H1 (cell line): ENCODE measurements around the gene GBF1. TPM values are rescaled to one million over a fixed set of nuclear protein-coding genes. Genes with fewer than 3 reads are reported as not detected.

Experiments used
- CTCF ChIA-PET: fragments of 300-600 bp; sonication (Branson Sonifier 250); formaldehyde crosslinking; loops from one replicate; lab custom pipeline; 2021; ENCODE audit not compliant: partially characterized antibody; lab: Charles Lee
- POLR2A ChIA-PET: fragments of 300-600 bp; sonication (Branson Sonifier 250); formaldehyde crosslinking; loops from one replicate; lab custom pipeline; 2021; ENCODE audit warnings: inconsistent platforms; ENCODE audit not compliant: partially characterized antibody; lab: Charles Lee
- DNase-seq, 2 experiments: peaks; one replicate each; pipeline versions ENCODE4 v3.0.0 to v3.0.0-alpha.2; 2010 to 2022; ENCODE audit warnings: low spot score in 2 of 2, low read depth in 1 of 2, mixed read lengths in 1 of 2
- FAIRE-seq: peaks from 2 replicates; lab custom pipeline; 2011; peaks lifted over from hg19 to GRCh38; lab: Jason Lieb, UNC
- H2AFZ ChIP-seq: 2 replicates; pipeline ENCODE4 v1.8.1; 2012; ENCODE audit warnings: low read length, inconsistent platforms
- H2AK5ac ChIP-seq: 2 replicates; pipeline ENCODE4 v1.6.1; 2013; ENCODE audit warnings: low read depth, low read length
- H2BK120ac ChIP-seq: replicated peaks from 2 replicates; pipeline ENCODE3; 2013; ENCODE audit warnings: low read depth, low read length, inconsistent platforms
- H2BK12ac ChIP-seq: 2 replicates; pipeline ENCODE4 v1.6.1; 2013; ENCODE audit warnings: low read depth, low read length
- H2BK15ac ChIP-seq: 2 replicates; pipeline ENCODE4 v1.6.1; 2013; ENCODE audit warnings: low read length
- H2BK20ac ChIP-seq: 2 replicates; pipeline ENCODE4 v1.6.1; 2013; ENCODE audit warnings: low read length
- H2BK5ac ChIP-seq: 2 replicates; pipeline ENCODE4 v1.6.1; 2013; ENCODE audit warnings: low read depth, low read length
- H3K14ac ChIP-seq: 2 replicates; pipeline ENCODE4 v1.6.1; 2013; ENCODE audit warnings: inconsistent platforms; ENCODE audit not compliant: insufficient read length
- H3K18ac ChIP-seq: 2 replicates; pipeline ENCODE4 v1.6.1; 2013; ENCODE audit warnings: low read length; ENCODE audit errors: extremely low read depth
- H3K23ac ChIP-seq: 2 replicates; pipeline ENCODE4 v1.6.1; 2013; ENCODE audit warnings: inconsistent platforms; ENCODE audit not compliant: insufficient read length
- H3K23me2 ChIP-seq: 2 replicates; pipeline ENCODE4 v1.6.1; 2013; ENCODE audit warnings: low read depth, low read length
- H3K27ac ChIP-seq: 2 replicates; pipeline ENCODE4 v1.6.1; 2011; ENCODE audit warnings: low read depth, low read length, inconsistent platforms
- H3K27me3 ChIP-seq, 4 experiments: replicated peaks in 1 of 4; 1 replicate in 1 of 4; 2 replicates in 3 of 4; pipeline versions ENCODE4 v1.6.1 to v1.8.1; 2011 to 2013; ENCODE audit warnings: low read length in 3 of 4, mild to moderate bottlenecking in 3 of 4, inconsistent platforms in 2 of 4, mixed read lengths in 2 of 4, moderate library complexity in 1 of 4; ENCODE audit not compliant: control insufficient read depth in 3 of 4, insufficient read depth in 3 of 4; ENCODE audit errors: extremely low read depth in 1 of 4
- H3K36me3 ChIP-seq, 4 experiments: 2 replicates each; pipeline versions ENCODE4 v1.6.1 to v1.8.1; 2011 to 2013; ENCODE audit warnings: mild to moderate bottlenecking in 4 of 4, low read length in 3 of 4, moderate library complexity in 2 of 4, control low read depth in 1 of 4, inconsistent platforms in 1 of 4; ENCODE audit not compliant: insufficient read depth in 4 of 4, control insufficient read depth in 2 of 4
- H3K4ac ChIP-seq: replicated peaks from 2 replicates; pipeline ENCODE3; 2013; ENCODE audit warnings: low read length, low read depth, mixed read lengths, inconsistent platforms; ENCODE audit not compliant: insufficient read length
- H3K4me1 ChIP-seq, 4 experiments: replicated peaks in 1 of 4; 1 replicate in 1 of 4; 2 replicates in 3 of 4; pipeline versions ENCODE4 v1.6.1 to v1.8.1; 2011 to 2013; ENCODE audit warnings: low read length in 3 of 4, inconsistent platforms in 2 of 4, mixed read lengths in 1 of 4; ENCODE audit not compliant: insufficient read depth in 4 of 4, control insufficient read depth in 3 of 4
- H3K4me2 ChIP-seq, 2 experiments: 2 replicates each; pipeline versions ENCODE4 v1.6.1 to v1.8.1; 2011 to 2013; ENCODE audit warnings: low read depth in 2 of 2, low read length in 2 of 2, control low read depth in 1 of 2, inconsistent platforms in 1 of 2, mild to moderate bottlenecking in 1 of 2; ENCODE audit not compliant: insufficient read depth in 1 of 2
- H3K4me3 ChIP-seq, 4 experiments: fragments of 200-600, 300-600 bp in 1 of 4; sonication (generic), shearing (Covaris generic), sonication (Bioruptor Twin) in 1 of 4; 2 replicates each; pipeline versions ENCODE4 v1.5.1 to v1.8.1; 2011 to 2016; ENCODE audit warnings: low read length in 4 of 4, low read depth in 3 of 4, control low read depth in 2 of 4, inconsistent platforms in 2 of 4, mild to moderate bottlenecking in 2 of 4, mixed read lengths in 1 of 4, moderate library complexity in 1 of 4; ENCODE audit not compliant: insufficient read depth in 2 of 4; ENCODE audit errors: extremely low read depth in 1 of 4
- H3K56ac ChIP-seq: replicated peaks from 2 replicates; pipeline ENCODE3; 2013; ENCODE audit warnings: low read depth, mild to moderate bottlenecking, mixed read lengths, low read length, inconsistent platforms; ENCODE audit not compliant: insufficient read length
- H3K79me1 ChIP-seq: 2 replicates; pipeline ENCODE4 v1.6.1; 2013; ENCODE audit warnings: low read depth, low read length, control low read depth
- H3K79me2 ChIP-seq, 2 experiments: 2 replicates each; pipeline versions ENCODE4 v1.6.1 to v1.8.1; 2012 to 2013; ENCODE audit warnings: low read length in 2 of 2, mild to moderate bottlenecking in 2 of 2, inconsistent platforms in 1 of 2; ENCODE audit not compliant: insufficient read depth in 2 of 2, control insufficient read depth in 1 of 2
- H3K9ac ChIP-seq, 4 experiments: replicated peaks in 1 of 4; 1 replicate in 1 of 4; 2 replicates in 3 of 4; pipeline versions ENCODE4 v1.6.1 to v1.8.1; 2011 to 2013; ENCODE audit warnings: low read depth in 3 of 4, low read length in 3 of 4, control low read depth in 2 of 4, mild to moderate bottlenecking in 2 of 4, moderate library complexity in 2 of 4, inconsistent platforms in 1 of 4; ENCODE audit errors: extremely low read depth in 1 of 4
- H3K9me3 ChIP-seq, 2 experiments: 2 replicates each; pipeline versions ENCODE4 v1.6.1 to v1.8.1; 2012 to 2013; ENCODE audit warnings: mild to moderate bottlenecking in 2 of 2, moderate library complexity in 2 of 2, control low read depth in 1 of 2, inconsistent platforms in 1 of 2, low read depth in 1 of 2, low read length in 1 of 2, mixed read lengths in 1 of 2; ENCODE audit not compliant: insufficient read depth in 2 of 2
- H4K20me1 ChIP-seq, 2 experiments: replicated peaks in 1 of 2; 2 replicates each; pipeline versions ENCODE3 to v1.8.1; 2011 to 2013; ENCODE audit warnings: inconsistent platforms in 2 of 2, low read length in 2 of 2, mild to moderate bottlenecking in 1 of 2; ENCODE audit not compliant: insufficient read depth in 2 of 2, control insufficient read depth in 1 of 2
- H4K5ac ChIP-seq: 2 replicates; pipeline ENCODE4 v1.6.1; 2013; ENCODE audit warnings: low read length, low read depth, mixed read lengths, inconsistent platforms; ENCODE audit not compliant: insufficient read length
- H4K8ac ChIP-seq: 2 replicates; pipeline ENCODE4 v1.8.0; 2013; ENCODE audit warnings: mild to moderate bottlenecking, moderate library complexity, low read length, inconsistent platforms; ENCODE audit not compliant: insufficient read depth; ENCODE audit errors: extremely low read depth
- H4K91ac ChIP-seq: replicated peaks from 2 replicates; pipeline ENCODE3; 2013; ENCODE audit warnings: low read length, mixed read lengths, inconsistent platforms; ENCODE audit not compliant: insufficient read length
- ASH2L ChIP-seq: fragments of 200-600, 300-600 bp; sonication (generic); IDR thresholded peaks from one replicate; pipeline ENCODE4 v1.7.1; 2017; ENCODE audit warnings: low read length
- CBX5 ChIP-seq: fragments of 300-800, 300-1000 bp; sonication (generic); IDR thresholded peaks from 2 replicates; pipeline ENCODE4 v1.7.1; 2016; ENCODE audit warnings: antibody characterized with exemption, low read length, low read depth
- CHD1 ChIP-seq: IDR thresholded peaks from 2 replicates; pipeline ENCODE4 v1.6.1; 2012; ENCODE audit warnings: low read depth, low read length, improper control_type of control experiment
- CHD2 ChIP-seq: IDR thresholded peaks from 2 replicates; pipeline ENCODE4 v1.6.1; 2012; ENCODE audit warnings: low read length, improper control_type of control experiment
- EZH2 ChIP-seq: fragments of 200-600 bp; sonication (generic); IDR thresholded peaks from 2 replicates; pipeline ENCODE4 v1.7.1; 2012; ENCODE audit warnings: low read depth, mild to moderate bottlenecking, moderate library complexity, low read length, inconsistent platforms; ENCODE audit not compliant: severe bottlenecking
- FOSL1 ChIP-seq: IDR thresholded peaks from 2 replicates; pipeline ENCODE4 v1.6.1; 2011; ENCODE audit warnings: mild to moderate bottlenecking, low read depth, low read length, moderate library complexity; ENCODE audit not compliant: insufficient read depth
- GTF2F1 ChIP-seq: IDR thresholded peaks from 2 replicates; pipeline ENCODE4 v1.6.1; 2012; ENCODE audit warnings: low read depth, low read length, improper control_type of control experiment, borderline replicate concordance
- NANOG ChIP-seq: IDR thresholded peaks from 2 replicates; pipeline ENCODE4 v1.6.1; 2011; ENCODE audit warnings: low read length, low read depth, mild to moderate bottlenecking, inconsistent platforms; ENCODE audit not compliant: insufficient read depth, poor library complexity, severe bottlenecking
- POU5F1 ChIP-seq: IDR thresholded peaks from 2 replicates; pipeline ENCODE4 v1.6.1; 2011; ENCODE audit warnings: low read depth, mild to moderate bottlenecking, low read length, moderate library complexity
- RNF2 ChIP-seq: fragments of 200-900, 300-1000 bp; sonication (generic); IDR thresholded peaks from 2 replicates; pipeline ENCODE4 v1.7.1; 2016; ENCODE audit warnings: borderline replicate concordance, low read depth, mild to moderate bottlenecking, antibody characterized with exemption, low read length; ENCODE audit not compliant: poor library complexity, severe bottlenecking; ENCODE audit errors: missing control alignments
- TAF1 ChIP-seq: IDR thresholded peaks from 2 replicates; pipeline ENCODE4 v1.6.1; 2011; ENCODE audit warnings: mild to moderate bottlenecking, low read depth, low read length
- TAF7 ChIP-seq: optimal IDR thresholded peaks from 2 replicates; pipeline ENCODE3; 2011; ENCODE audit warnings: low read depth, mild to moderate bottlenecking, inconsistent platforms, low read length, moderate library complexity, borderline replicate concordance
- ZNF274 ChIP-seq: IDR thresholded peaks from 2 replicates; pipeline ENCODE4 v1.7.0; 2012; ENCODE audit warnings: low read length, borderline replicate concordance; ENCODE audit errors: extremely low read depth
- WGBS, 2 experiments: shearing (Covaris generic) in 1 of 2; methylation state at CpG; one replicate each; pipeline versions ENCODE4 v1.1.6 to v1.1.7; 2013 to 2015; ENCODE audit warnings: low lambda C conversion rate in 2 of 2, mixed read lengths in 2 of 2, inconsistent platforms in 1 of 2, low coverage in 1 of 2, missing lambda C conversion rate in 1 of 2; ENCODE audit not compliant: insufficient replicate concordance in 2 of 2, insufficient coverage in 1 of 2, insufficient read length in 1 of 2; ENCODE audit errors: extremely low coverage in 1 of 2, missing lambda C conversion rate in 1 of 2; 5-methylcytosine and 5-hydroxymethylcytosine counted together
- polyA plus RNA-seq, 7 experiments: library from polyadenylated mRNA; depleted of rRNA in 3 of 7; stranded (reverse) in 5 of 7; unstranded in 2 of 7; fragments of >200 nt in 5 of 7; fragments of 200-250 nt in 2 of 7; gene quantifications; 1 replicate in 5 of 7; 2 replicates in 1 of 7; 4 replicates in 1 of 7; pipeline versions ENCODE4 v1.2.1 to v1.2.3, GENCODE V29; 2011 to 2013; ENCODE audit warnings: missing spikeins in 2 of 7, mixed read lengths in 2 of 7
- total RNA-seq: library from RNA; stranded (reverse); fragmentation: NEBNext Ultra II Directional; extraction: Animal tissue kit (Norgen Biotek cat#: 25700); gene quantifications from 2 replicates; pipeline ENCODE4 v1.2.1, GENCODE V29; 2021

Gene GBF1
- total and polyA plus RNA-seq, 2 of the 8 experiments (the other 6 are each of a cell fraction or from before 2014, with no cell fraction given) = 11.0 to 25.5 TPM

DNA sequence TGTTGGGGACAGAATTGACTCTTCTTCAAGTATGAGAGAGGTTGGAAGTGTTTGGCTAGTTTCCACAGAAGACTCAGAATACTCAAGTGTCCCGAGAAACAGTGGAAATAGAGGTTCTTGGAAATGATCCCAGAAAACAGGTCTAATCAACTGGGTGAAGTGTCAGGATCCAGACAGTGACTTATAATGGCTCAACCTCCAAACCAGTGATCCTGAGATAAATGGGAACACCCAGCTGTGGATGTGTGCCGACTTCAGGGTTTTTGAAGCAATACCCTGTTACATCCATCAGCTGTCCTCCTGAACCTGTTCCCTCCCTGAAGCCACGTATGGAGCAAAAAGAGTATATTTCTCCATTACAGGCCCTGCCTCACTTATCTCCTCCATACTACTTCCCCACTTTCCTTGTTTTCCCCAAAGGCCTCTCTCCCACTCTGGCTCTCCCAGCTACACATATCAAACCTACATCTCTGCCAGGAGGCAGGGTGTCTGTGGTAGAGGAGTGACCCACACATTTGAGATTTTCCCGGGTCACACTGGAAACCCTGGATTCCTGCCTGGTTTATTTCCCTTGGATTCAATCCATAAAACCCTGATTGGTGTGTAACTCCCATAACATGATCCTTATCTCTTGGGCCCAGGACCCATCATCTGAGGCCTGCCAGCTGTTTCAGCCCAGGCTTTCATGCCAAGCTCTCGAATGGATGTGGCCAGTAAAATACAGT, 36.9 kb upstream of the GBF1 start:
- H4K91ac ChIP-seq = no peak overlapping the region
- H2BK15ac ChIP-seq = no peak overlapping the region
- H3K27ac ChIP-seq = no peak overlapping the region
- H4K20me1 ChIP-seq = no peaks in the 10 kb centered on the region
- H3K9ac ChIP-seq = no peak overlapping the region
- H3K4me3 ChIP-seq = no peak overlapping the region
- no peak for DNase-seq
- H3K18ac ChIP-seq = no peak overlapping the region
- ChIA-PET CTCF (interaction anchor here (0.7 to 1.5 kb wide), 4 partner anchors 21 to 202 kb away, joined by 3 to 4 read pairs (median 3); no protein-coding TSS in a partner anchor), POLR2A (interaction anchor here (0.7 kb wide), 1 partner anchor 44 kb away, joined by 4 read pairs; no protein-coding TSS in a partner anchor)
- H3K4me1 ChIP-seq = no peaks in the 10 kb centered on the region
- no peak for FAIRE-seq
- H3K4ac ChIP-seq = no peak overlapping the region
- no peak overlapping the region for H2AK5ac ChIP-seq
- no peak overlapping the region for H3K23ac ChIP-seq
- no peaks in the 10 kb centered on the region for H3K23me2 ChIP-seq
- peaks cover 11 to 12% of the 10 kb centered on the region in 2 experiments for H3K9me3 ChIP-seq
- H3K27me3 ChIP-seq = no peaks in the 10 kb centered on the region
- no peaks in the 10 kb centered on the region for H3K36me3 ChIP-seq
- no peak overlapping the region for H2AFZ ChIP-seq
- H4K8ac ChIP-seq = no peak overlapping the region
- WGBS, 2 experiments = 91% methylated on average over 5 of the region's 5 CpGs; no CpG with 5 or more reads in 1 of the 2 experiments
- H4K5ac ChIP-seq = no peak overlapping the region
- H3K56ac ChIP-seq = no peak overlapping the region
- no peaks in the 10 kb centered on the region for H3K79me1 ChIP-seq
- H2BK120ac ChIP-seq = no peak overlapping the region
- H3K79me2 ChIP-seq = no peaks in the 10 kb centered on the region
- H3K4me2 ChIP-seq = no peak overlapping the region
- no peak overlapping the region for H2BK20ac ChIP-seq
- no peak overlapping the region for H3K14ac ChIP-seq
- H2BK5ac ChIP-seq = no peak overlapping the region
- no peak overlapping the region for H2BK12ac ChIP-seq
- TF ChIP-seq EZH2 (no peak), FOSL1 (no peak), CHD1 (no peak), CHD2 (no peak), CBX5 (no peak), GTF2F1 (no peak), RNF2 (no peak), TAF1 (no peak), TAF7 (no peak), POU5F1 (no peak), ZNF274 (no peak), ASH2L (no peak), NANOG (no peak)
